Stimulated activated naive CD4-positive, alpha-beta T cell (primary cell): ENCODE results near the gene PTGR3.

Source experiments
- DNase-seq, 6 experiments: peaks; one replicate each; lab custom pipeline; 2025; lab: John Stamatoyannopoulos, UW

PTGR3 gene, protein sequence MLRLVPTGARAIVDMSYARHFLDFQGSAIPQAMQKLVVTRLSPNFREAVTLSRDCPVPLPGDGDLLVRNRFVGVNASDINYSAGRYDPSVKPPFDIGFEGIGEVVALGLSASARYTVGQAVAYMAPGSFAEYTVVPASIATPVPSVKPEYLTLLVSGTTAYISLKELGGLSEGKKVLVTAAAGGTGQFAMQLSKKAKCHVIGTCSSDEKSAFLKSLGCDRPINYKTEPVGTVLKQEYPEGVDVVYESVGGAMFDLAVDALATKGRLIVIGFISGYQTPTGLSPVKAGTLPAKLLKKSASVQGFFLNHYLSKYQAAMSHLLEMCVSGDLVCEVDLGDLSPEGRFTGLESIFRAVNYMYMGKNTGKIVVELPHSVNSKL

GRCh38 chr18:75209129-75209950, at the start of gene PTGR3:
Gene PTGR3 (minus strand): TSS chr18:75209139. CDS start chr18:75209058, 81 bp downstream.
- peak; percentile 57 to 86 (median 72) for DNase-seq

- DNase-seq, result no peak
These were observed 48.7 kb upstream of the PTGR3 start for GRCh38 chr18:75257605-75258004.

GRCh38 chr18:75256376-75256775, 47.4 kb upstream of the PTGR3 start:
- no peak for DNase-seq

- DNase-seq, result no peak
These were observed 46.2 kb upstream of the PTGR3 start for GRCh38 chr18:75255094-75255493.

DNA sequence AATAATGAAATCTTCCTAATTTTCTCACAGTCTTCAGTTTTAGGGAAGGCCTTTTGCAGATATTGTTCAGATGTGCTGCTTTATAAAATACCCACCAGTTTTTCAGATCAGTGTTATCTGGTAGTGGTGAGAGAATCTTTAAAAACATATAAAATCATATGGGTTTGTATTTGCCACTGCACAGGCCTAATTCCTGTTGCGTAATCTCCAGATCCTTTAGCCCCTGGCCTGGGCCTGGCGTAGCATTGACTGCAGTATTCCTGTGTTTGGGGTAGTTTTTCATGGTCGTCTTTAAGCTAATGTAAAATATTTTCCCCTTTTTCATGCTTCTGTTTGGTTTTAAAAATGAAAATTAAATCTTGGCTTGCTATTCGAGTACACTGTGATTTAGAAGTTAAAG, 44.8 kb upstream of the PTGR3 start:
- no peak for DNase-seq

GRCh38 chr18:75253043-75253442, 44.1 kb upstream of the PTGR3 start:
- no peak for DNase-seq

DNA sequence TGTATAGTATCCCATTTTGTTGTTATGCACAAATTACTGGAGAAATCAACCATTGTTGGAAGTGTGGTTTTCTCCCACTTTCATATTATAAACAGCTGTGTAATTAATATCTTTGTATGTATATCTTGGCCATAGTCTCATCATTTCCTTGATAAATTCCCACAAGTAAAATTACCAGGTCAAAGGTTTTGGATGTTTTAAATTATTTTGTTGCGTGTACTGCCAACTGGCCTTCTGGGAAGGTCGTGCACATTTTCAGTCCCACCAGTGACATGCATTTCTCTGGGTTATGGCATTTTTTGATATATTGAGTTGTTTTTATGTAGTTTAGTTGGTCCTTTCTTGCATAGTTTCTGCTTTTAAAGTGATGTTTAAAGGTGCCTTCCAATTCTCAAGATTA, 43.2 kb upstream of the PTGR3 start:
- no peak for DNase-seq

DNA sequence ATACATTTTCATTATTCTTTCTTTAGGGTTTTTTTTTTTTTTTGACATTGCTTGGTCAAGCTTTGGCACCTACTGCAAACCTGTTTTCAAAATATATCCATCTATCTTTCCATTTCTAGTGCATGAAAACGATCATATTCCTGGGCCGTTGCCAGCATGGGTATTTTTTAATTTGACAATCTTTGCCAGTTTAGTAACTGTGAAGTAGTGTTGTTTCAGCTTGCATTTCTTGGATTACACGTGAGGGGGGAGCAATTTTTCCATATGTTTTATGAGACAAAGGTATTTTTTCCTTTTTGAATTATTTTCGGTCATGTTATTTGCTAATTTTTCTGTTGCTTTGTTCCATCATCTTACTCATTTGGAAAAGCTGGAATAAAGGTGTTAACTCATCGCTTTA, 42.5 kb upstream of the PTGR3 start:
- DNase-seq, result no peak

DNA sequence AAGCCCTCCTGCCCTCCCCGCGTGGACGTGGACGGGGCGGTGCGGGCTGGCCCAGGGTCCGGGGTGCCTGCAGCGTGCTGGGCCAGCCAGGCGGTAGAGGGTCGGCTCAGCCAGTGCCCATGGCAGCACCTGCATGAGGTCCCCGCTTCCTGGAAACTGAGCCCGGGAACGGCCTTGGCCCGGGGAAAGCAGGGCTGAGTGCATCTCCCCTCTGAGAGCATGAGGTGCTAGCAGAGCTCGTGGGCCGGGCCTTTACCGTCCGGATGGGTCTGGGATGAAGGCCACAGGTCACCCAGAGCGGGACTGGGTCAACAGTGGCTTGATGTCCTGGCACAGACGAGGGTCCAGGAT, 41.5 kb upstream of the PTGR3 start:
- DNase-seq, result no peak

GRCh38 chr18:75249672-75250470, 40.9 kb upstream of the PTGR3 start:
- DNase-seq, result peak in 3 of 6 experiments; percentile 8 to 19 (median 11)

DNA sequence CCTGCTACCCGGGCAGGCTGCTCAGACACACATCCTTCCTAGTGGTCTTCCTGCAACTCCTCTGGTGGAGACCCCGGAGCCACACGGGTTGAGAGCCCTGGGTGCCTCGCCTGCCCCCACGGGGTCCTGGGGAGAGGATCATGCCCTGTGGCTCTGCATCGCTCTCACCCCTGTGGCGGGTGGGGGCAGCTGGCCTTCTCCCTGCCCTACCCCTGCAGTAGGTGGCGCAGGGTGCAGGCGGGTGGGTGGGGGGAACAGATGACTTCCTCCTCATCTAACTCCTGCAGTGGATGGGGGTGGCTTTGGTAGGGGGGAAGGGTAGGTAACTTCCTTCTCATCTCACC, 40.2 kb upstream of the PTGR3 start:
- no peak for DNase-seq

DNA sequence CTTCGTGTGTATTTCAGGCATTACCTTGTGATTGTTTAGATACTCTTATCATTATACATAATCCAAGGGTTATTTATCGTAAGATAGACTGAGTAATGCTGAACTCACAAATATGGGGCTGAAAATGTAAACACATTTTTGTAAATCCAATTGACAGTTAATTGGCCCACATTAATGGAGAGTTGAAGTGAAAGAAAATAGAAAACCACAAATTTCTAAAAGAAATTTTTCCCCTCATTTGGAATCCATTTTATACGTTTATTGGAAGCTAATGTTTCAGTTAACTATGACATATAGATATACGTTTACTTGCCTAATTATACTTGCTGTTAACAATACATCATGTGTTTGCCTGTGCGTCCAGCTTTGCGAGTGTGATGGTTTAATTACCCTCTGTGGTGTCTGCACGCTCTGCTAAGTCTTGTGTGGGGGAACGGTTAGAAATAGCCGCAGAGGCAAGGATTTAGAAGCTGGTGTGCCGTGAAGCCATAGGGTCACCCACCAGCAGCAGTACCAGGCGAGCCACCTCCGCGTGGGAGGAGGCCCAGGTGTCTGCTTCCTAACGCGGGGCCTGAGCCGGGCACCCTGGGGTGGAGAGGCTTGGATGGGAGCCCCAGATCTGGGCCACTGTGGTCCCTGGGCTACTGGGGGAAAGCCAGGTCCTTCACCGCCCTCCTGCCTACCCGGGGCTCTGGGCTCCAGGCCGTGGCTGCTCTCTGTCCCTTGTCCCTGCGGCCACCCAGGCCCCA, 39.7 kb upstream of the PTGR3 start:
- no peak for DNase-seq

- peak in 3 of 6 experiments; percentile 57 to 62 (median 61) for DNase-seq
These were observed 38.9 kb upstream of the PTGR3 start for GRCh38 chr18:75247611-75248421.

DNA sequence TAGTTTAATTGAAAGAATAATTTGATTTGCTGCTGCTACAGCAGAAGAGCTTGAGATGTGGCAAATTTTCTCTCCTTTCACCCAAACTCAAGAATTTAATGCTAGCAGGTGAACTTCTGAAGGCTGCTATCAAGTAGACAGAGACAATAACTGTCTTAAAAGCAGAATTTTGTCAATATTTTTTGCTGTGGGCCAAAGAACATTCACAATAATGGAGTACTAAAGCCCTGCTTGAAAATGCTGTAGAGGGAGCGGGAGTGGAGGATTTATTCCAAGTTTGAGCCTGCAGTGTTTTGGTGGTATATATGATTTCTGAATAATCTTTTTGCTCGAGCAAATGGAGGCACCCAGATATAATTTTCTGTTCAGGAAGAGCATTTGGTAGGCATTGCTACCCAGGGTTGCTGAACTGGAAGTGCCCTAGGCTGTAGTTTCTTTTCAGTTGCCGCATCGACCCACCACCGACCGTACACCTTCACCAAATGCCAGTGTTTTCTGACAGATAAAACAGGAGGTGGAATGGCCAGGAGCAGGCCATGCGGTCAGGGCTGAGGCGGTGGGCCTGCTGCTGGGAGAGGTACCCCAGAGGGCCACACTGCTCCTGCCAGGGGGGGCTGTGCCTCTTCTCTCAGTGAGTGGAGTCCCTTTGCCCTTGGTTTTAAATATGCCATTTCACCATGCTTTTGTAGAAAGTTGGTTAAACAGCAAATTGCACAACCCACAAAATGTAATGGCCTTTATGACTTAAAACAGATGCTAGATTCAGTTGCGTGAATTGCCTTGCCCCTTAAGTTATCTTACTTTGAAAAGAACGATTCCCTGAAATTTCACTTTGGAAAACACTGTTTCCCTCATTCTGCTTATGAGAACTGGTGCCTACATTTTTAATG, 38.0 kb upstream of the PTGR3 start:
- DNase-seq, result peak in 1 of 6 experiments; percentile 34

DNA sequence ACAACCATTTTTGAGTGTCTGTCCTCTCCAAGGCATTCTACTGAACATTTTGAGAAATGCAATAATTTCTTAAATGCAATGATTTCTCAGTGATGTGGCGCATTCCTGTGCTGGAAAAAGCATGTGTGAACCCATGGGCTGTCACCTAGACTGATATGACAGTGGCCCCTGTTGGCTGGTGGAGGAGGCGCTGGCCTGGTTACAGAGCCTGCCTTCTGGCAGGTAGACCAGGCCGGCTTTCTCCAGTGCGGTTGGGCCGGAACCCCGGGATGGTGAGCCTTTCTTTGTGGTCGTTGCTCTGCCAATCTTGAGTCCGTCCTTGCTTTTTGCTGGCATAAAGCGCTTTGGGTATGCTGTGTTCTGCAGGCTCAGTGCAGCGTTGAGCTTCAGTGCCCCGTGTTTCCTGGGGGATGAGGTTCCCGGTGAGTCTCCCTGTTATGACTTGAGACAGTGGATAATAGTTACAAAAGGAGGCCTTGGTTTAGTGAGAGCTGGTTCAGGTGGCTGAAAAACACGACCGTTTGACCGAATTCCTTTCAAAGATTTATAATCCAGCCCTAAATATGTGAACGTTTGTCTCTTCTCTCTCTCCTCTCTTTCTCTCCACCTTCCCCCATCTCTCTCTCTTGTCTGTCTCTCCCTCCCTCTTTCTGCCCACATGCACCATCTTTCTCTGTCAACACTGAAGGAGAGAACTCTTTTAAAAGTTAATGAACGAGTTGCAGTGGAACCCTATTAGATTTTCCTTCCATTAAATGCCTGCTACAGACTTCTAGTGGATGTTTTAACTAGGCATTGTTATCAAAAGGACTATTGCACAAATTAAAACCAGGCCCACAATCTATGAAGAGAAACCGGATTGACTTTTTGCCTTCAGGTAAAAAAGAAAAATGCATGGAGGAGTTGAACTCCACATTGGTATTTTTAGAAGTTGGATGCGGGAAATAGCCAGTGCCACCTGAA, 35.7 kb upstream of the PTGR3 start:
- DNase-seq, result peak in 5 of 6 experiments; percentile 11 to 31 (median 15)

- no peak for DNase-seq
These were observed 32.8 kb upstream of the PTGR3 start for GRCh38 chr18:75241705-75242104.

DNA sequence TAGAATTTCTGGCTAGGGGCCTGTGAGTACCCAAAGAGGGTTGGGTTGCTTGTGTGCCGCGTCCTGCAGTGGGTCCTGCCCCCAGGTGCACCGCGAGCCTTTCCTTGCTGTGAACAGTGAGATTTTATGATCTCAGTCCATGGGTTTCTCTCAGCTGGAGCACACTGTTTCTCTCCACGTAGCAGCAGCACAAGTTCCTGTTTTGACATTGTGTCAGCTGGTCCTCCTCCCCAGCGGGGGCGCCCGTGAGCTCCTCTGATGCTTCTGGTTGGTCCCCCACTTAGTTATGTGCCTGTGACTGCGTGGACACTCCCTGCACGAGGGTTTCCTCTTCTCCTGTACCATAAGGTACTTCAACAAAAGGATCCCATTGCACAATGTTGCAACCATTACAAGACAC, 31.5 kb upstream of the PTGR3 start:
- DNase-seq, result no peak

DNA sequence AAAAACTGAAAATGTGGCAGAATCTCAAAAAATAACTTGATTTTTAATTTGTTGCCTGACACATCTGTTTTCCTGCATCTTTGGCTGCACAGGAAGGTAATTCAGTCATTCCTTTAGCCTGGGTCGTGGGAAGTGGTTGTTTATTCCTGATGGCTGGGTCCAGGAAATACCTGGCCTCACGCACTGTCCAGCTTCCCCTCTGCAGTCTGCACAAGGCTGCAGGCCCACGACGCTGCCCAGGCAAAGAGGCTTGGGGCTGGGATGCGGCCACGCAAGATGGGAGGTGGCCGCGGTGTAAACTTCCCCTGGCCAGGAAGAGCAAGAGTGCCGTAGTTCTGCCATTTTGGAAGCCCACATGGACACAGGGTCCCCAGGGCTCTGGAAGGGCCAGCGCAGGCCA, 29.8 kb upstream of the PTGR3 start:
- no peak for DNase-seq

- no peak for DNase-seq
These were observed 29.2 kb upstream of the PTGR3 start for GRCh38 chr18:75238100-75238499.
